M059J (cell line): ENCODE data around the gene FOXO3. TPM values are rescaled to one million over a fixed set of nuclear protein-coding genes. Genes with fewer than 3 reads are reported as not detected.

ENCODE experiments used
- DNase-seq: peaks from one replicate; pipeline ENCODE4 v3.0.0-alpha.2; 2012; ENCODE audit warnings: low read depth
- total RNA-seq: library from RNA; depleted of rRNA; stranded (reverse); fragments of >200 nt; shearing (Covaris generic); gene quantifications from 2 replicates; pipeline ENCODE4 v1.2.3, GENCODE V29; 2014

The FOXO3 gene
- total RNA-seq, 1 experiment from 2014 or later = 34.1 TPM

- DNase-seq = no peak
Observed at GRCh38 chr6:108574457-108575141, 13.9 kb downstream of the FOXO3 start.

GRCh38 chr6:108575905-108576494 lies 15.3 kb downstream of the FOXO3 start:
- DNase-seq = no peak

DNA sequence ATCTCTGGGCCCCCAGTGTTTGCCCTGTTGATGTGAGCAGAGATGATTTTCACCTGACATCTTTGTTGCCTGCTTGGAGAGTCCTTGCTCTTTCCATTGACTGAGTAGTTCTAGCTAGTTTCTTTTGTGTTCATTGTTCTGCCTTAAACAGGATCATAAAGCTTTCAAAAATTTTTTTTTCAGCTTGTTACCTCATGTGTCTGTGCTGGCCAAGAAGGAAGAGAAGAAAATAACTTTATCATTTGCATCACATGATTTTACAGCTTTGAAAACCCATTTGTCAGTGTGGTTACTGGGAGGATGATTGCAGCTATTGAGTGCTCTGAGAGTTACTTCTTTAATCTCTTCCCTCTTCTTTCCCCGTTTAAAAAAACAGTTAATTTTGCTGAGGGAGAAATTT lies 16.0 kb downstream of the FOXO3 start:
- no peak for DNase-seq

DNA sequence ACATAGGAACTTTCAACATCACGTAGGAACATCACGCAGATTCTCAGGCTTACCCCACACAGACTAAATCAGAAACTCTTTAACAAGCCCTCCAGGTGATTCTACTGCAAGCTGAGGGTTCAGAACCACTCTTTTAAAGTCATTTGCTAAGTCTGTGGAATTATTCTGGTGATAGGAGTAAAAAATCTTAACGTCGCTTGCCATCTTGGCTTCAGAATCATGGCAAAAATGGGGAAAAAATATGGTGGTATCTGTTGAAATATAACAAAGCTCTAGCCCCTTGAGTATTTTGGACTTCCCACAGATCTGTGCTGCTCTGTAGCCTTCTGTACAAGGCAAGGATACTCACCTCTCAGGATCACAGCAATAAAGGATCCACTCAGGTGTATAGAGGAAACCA lies 17.4 kb downstream of the FOXO3 start:
- no peak for DNase-seq

GRCh38 chr6:108578595-108579327 lies 18.0 kb downstream of the FOXO3 start:
- DNase-seq = peak; percentile 75

- no peak for DNase-seq
Observed at GRCh38 chr6:108579328-108579721, 18.6 kb downstream of the FOXO3 start.

- no peak for DNase-seq
Observed at GRCh38 chr6:108580646-108581045, 19.9 kb downstream of the FOXO3 start.

DNA sequence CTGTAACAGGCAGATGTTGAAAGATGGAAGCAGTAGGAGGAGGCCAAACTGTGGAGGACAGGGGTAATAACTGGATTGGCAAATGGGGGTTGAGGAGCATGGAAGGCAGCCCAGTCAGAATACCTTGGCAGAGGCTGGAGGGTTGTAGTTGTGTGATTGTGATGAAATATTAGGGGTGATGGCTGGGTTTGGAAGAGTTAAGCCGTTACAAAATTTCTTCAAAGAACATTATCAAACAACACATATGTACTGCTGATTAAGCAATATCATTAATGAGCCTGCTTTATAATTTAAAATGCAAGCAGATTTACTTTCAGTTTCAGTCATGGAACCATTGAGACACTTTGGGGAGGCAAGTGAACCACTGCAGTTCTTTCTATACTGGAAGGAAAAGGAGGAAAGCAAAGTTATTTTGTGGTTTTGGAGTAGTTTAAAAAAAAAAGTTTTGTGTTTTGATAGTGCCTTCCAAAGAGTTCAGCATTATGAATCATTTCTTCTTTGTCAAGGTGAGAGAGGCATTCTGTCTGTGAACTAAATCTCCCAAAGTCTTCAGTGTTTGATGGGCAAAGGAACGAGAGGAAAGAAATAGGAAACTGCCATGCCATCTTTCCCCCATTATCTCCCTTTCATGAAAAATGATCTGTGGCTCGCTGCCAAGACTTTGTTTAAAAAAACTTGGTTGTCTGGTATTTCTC lies 20.7 kb downstream of the FOXO3 start:
- peak; percentile 92 for DNase-seq

DNA sequence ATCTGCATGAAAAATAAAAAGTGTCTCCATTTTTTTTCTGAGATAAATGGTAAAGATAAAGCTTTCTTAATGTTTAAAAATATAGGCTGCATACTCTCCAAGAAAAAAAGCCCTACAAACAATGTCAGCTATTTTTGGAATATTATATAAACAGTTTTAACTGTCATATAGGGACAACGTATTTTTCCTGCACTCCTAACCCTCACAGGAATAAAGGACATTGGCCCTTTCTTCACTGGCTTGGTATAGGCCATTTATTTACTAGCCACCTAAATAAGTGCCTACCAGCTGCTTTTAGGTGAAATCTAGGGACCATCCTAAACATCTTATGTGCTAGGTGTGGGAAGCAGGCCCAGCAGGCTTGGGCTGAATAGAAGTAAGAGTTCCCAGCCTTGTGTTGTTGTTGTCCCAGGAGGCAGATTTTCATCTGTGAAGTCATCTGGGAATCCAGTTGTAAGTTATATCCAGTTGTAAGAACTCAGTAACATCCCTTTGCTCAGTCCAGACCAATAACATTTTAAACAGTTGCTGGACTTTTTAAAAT lies 21.3 kb downstream of the FOXO3 start:
- DNase-seq = no peak

GRCh38 chr6:108582618-108583017 lies 21.9 kb downstream of the FOXO3 start:
- no peak for DNase-seq

DNA sequence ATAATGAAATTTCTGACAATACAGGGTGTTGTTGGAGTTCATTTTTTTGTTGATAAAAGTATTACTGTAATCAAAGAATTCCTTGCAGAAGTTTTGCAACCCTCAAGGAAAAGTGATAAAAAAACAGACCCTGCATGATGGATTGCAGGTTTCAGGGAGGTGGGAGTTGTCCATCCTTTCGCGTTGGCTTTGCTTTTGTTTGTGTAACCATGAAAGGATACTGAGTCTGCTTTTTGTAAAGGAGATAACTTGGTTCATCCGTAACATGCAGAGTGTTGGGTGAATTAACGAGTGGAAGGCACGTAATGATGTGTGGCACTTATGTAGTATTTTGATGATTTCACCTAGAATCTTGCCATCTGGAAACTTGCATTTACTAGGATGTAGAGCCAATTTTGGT lies 23.6 kb downstream of the FOXO3 start:
- DNase-seq = no peak

DNA sequence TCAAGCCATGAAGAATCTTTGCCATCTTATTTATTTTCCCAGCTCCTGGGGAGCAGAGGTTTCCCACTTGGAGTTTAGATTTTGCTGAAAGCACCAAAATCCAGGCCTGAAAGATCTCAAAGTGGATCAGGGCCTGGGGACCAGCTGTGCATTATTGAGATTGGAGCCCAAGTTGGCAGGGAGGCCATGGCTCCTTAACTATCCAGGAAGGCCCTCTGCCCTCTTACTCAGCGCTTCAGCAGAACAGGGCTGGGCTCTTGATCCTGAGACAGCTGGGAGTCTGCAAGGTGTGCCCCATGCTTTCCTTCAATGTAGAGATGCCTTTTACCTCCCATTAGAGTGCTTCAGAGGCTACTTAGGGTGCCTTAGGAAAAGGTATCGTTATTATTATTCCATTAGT lies 24.6 kb downstream of the FOXO3 start:
- no peak for DNase-seq

DNA sequence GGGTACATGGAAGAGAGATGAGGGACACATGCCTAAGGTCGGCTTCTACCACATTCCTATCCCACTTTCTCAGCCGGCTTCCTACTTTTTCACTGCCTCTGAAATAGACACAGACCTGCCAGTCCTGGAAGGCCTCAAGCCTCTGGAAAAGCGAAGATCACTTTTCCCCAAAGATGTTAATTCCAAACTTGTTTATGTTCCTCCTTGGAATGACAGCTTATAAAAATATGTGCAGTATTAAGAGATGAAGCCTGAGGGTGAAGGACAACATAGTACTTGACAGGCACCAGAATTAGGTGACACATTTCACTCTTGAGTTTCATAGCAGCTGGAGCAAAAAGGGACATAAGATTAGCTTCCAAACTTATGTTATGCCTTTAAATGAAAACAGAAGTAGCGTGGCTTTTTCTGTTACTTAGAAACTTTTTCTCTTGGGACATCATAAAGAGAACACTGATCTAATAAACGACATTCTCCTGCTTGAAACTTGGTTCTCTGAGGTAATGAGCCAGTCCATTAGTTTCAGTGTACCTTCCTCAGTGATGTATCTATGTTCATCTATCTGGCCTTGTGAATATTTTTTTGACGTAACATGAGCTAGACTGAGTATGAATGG lies 25.3 kb downstream of the FOXO3 start:
- DNase-seq = peak; percentile 37

DNA sequence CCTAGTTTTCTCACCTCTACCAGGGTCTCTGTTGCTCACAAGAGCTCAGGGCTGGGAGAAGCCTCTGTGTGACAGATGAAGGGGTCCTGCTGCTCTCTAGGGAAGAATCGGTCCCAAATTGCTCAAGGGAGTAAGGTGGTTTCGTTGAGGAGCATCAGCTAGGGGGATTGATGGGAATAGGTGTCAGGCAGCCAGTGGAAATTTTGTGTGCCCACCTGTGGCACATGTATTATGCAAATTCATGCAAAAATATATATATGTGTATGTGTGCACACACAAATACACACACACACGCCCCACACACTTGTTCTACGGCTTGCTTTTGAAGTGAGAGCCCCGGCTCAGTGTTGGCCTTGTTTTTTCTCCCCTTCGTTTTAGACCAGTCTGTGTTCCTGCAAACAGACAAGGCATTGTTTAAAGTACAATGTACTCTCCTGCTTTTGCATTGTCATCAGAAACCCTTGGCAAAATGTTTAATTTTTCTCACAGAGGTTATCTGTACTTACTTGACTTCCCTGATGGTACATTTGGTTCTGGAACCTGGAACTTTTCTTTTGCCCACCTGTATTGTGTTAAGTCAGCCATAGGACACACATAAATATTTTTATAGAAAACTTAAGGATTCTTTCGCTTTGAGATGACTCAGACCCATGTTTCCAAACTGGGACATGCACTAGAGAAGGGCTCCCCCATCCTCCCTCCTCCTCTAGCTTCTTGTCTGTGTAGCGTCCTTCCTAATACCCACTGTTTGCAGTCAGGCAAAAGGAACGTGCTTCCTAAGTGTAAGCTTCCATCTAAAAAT lies 26.7 kb downstream of the FOXO3 start:
- DNase-seq = peak; percentile 87

DNA sequence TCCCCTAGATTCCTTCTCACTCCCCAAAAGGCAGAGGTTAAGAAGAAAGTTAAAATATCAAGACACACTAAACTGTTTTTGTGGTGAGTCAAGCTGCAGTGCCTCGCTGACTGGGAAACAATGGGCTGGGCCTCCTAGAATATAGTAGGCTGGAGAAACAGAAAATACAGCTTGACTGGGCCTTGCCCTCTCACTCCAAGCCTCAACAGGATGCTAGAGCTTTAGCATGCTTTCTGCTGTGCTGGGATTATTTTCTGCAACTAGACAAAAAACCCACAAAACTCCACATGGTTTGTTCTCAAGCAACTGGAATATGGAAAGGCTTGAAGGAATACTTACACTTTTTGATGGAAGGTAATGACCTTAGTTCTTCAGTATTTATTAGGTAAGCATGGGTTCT lies 27.9 kb downstream of the FOXO3 start:
- DNase-seq = peak; percentile 85

GRCh38 chr6:108589244-108589791 lies 28.6 kb downstream of the FOXO3 start:
- peak; percentile 76 for DNase-seq

- DNase-seq = no peak
Observed at GRCh38 chr6:108591040-108591816, 30.5 kb downstream of the FOXO3 start.

DNA sequence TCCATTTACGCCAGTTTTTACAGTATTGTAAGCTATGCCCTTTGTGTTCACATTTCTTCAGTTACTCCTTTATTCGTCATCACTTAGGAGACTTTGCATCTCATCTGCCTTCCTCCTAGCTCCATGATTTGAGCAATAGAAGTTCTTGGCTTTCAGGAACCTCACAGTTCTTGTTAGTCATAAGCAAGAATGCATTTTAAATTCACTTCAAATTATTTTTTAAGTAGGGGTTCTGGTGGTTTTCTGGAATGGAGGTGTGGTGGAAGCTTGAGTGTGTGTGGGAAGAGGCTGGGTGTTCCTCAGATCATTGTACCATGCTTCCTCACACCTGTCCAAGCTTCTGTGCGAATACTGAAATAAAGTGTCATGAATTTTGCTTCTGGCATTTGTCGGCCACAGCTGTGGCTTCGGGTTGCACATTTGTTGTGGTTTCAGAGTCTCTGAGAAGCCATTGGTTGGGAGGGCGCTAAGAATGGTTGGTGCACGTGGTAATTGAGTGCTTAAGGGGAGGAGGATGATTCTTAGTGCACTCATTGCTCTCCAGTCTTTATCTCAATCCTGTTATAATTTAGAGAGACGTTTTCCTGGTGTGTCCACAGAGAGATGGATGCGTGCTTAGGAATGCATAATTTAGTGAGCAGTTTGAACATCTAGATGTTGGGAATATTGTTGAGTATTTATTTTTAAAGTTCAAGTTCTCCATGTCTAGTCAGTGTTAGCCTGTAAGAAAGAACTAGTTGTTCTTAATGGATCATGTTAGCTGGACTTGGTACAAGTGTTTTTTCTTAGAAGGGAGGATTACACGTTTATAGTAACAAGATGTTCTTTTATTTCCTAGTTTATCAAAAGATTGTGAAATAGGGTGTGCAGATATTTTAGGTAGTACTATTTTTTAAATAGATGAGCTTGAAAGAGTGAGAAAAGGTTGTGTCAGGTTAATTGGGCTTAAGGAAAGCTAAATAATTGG lies 31.9 kb downstream of the FOXO3 start:
- DNase-seq = peak; percentile 95

DNA sequence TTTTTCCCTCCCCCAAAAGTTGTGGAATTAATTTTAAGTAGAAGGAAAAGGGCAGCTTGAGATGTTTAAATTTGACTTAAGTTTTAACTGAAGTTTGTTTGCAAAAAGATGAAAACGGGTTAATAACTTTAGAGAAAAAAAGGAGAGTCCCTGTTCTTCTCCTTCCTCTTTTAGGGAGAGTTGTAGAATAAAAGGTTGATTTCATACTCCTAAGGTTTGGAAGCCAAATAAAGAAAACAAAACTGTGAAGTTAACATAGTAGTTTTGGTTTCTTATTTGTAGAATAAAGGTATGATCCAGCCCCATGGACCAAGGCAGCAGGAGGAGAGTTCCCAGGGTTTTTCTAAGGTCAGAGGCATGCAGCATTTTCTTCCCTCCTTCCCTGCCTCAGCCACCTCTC lies 33.4 kb downstream of the FOXO3 start:
- no peak for DNase-seq
